Measurements from ENCODE around the gene NEU4.
"Not testable (repeated sequence)": the region's sequence is repeated elsewhere in the genome, so short reads cannot be mapped to it uniquely, and the experiment has no call there.

The NEU4 gene, protein sequence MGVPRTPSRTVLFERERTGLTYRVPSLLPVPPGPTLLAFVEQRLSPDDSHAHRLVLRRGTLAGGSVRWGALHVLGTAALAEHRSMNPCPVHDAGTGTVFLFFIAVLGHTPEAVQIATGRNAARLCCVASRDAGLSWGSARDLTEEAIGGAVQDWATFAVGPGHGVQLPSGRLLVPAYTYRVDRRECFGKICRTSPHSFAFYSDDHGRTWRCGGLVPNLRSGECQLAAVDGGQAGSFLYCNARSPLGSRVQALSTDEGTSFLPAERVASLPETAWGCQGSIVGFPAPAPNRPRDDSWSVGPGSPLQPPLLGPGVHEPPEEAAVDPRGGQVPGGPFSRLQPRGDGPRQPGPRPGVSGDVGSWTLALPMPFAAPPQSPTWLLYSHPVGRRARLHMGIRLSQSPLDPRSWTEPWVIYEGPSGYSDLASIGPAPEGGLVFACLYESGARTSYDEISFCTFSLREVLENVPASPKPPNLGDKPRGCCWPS

DNA sequence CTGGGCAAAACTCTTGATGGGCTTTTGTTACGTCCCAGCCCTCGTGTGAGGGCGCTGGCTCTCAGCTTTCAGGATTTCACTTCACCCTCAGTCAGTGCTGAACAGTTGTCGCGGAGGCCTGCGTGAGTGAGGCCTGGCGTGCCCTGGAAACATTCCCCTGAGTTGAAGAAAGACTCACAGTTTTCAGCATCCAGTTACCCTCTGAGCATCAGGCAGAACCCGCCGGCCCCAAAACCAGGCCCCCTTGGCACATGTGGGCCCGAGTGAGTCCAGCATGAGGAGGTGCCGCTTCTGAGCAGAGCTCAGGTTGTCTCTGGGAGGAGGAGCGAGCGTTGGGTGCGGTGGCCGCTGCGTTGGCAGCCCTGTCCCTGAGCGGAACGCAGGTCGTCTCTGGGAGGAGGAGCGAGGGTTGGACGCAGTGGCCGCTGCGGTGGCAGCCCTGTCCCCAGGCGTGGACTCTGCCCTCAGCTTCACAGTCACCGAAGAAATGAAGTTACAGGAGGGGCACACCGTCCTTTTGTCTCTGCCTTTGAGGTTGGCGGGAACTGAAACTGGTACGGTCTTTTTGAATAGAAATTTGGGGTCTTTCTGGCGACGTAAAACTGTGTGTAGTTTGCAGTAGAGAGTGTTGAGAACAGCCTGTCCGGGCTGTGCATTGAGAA is at the start of gene NEU4:
TSS of gene NEU4 (plus strand) at position 473 of the 662 bp plus-strand sequence. CDS start 5,292 bp downstream, outside the sequence.
- H3K4me1 ChIP-seq (ENCODE audit: control insufficient read depth in 2 of 2, insufficient read depth in 2 of 2, low read length in 2 of 2) = peaks cover 24 to 36% of the 10 kb centered on the region in 2 donors
- H3K36me3 ChIP-seq (ENCODE audit: control insufficient read depth in 2 of 2, insufficient read depth in 2 of 2, low read length in 2 of 2) = peaks cover 0 to 3% of the 10 kb centered on the region in 2 donors
- peak within 1 kb of the TSS; percentile 89 to 93 for H3K27ac ChIP-seq (ENCODE audit: low read depth in 2 of 2, low read length in 2 of 2)
- H3K4me3 ChIP-seq (ENCODE audit: low read length in 2 of 2) = peak within 1 kb of the TSS; percentile 74 to 87
- peak within 1 kb of the TSS; percentile 70 to 92 for H3K9ac ChIP-seq (ENCODE audit: low read depth in 1 of 2, low read length in 2 of 2)
- no peaks in the 10 kb centered on the region for H3K9me3 ChIP-seq (ENCODE audit: control insufficient read depth in 2 of 2, low read length in 2 of 2)
- H3K27me3 ChIP-seq (ENCODE audit: control insufficient read depth in 2 of 2, insufficient read depth in 2 of 2, low read length in 2 of 2) = peaks cover 3 to 5% of the 10 kb centered on the region in 2 donors

DNA sequence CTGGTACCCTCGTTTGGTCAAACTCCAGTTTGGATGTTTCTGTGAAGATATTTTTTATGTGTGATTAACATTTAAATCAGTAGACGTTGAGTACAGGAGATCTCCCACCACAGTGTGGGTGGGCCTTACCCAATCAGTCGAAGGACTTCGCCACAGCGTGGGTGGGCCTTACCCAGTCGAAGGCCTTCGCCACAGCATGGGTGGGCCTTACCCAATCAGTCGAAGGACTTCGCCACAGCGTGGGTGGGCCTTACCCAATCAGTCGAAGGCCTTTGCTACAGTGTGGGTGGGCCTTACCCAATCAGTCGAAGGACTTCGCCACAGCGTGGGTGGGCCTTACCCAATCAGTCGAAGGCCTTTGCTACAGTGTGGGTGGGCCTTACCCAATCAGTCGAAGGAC is 49.1 kb upstream of the NEU4 start:
- H3K4me1 ChIP-seq (ENCODE audit: control insufficient read depth in 2 of 2, insufficient read depth in 2 of 2, low read length in 2 of 2) = not testable (repeated sequence)
- peaks cover 29 to 33% of the 10 kb centered on the region in 2 donors for H3K36me3 ChIP-seq (ENCODE audit: control insufficient read depth in 2 of 2, insufficient read depth in 2 of 2, low read length in 2 of 2)

DNA sequence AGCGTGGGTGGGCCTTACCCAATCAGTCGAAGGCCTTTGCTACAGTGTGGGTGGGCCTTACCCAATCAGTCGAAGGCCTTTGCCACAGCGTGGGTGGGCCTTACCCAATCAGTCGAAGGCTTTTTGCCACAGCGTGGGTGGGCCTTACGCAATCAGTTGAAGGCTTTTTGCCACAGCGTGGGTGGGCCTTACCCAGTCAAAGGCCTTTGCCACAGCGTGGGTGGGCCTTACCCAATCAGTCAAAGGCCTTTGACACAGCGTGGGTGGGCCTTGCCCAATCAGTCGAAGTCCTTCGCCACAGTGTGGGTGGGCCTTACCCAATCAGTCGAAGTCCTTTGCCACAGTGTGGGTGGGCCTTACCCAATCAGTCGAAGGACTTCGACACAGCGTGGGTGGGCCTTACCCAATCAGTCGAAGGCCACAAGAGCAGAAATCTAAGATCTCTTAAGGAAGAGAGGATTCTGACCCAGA is 48.7 kb upstream of the NEU4 start:
- H3K9ac ChIP-seq (ENCODE audit: low read depth in 1 of 2, low read length in 2 of 2) = no peak overlapping the region
- H3K36me3 ChIP-seq (ENCODE audit: control insufficient read depth in 2 of 2, insufficient read depth in 2 of 2, low read length in 2 of 2) = peaks cover 26 to 31% of the 10 kb centered on the region in 2 donors
- H3K27ac ChIP-seq (ENCODE audit: low read depth in 2 of 2, low read length in 2 of 2) = no peak overlapping the region

More for the DNA sequence above, 49.1 kb upstream of the NEU4 start:
- H3K9ac ChIP-seq (ENCODE audit: low read depth in 1 of 2, low read length in 2 of 2); H3K27ac ChIP-seq (ENCODE audit: low read depth in 2 of 2, low read length in 2 of 2); H3K27me3 ChIP-seq (ENCODE audit: control insufficient read depth in 2 of 2, insufficient read depth in 2 of 2, low read length in 2 of 2); H3K9me3 ChIP-seq (ENCODE audit: control insufficient read depth in 2 of 2, low read length in 2 of 2); H3K4me3 ChIP-seq (ENCODE audit: low read length in 2 of 2): not testable (repeated sequence)

DNA sequence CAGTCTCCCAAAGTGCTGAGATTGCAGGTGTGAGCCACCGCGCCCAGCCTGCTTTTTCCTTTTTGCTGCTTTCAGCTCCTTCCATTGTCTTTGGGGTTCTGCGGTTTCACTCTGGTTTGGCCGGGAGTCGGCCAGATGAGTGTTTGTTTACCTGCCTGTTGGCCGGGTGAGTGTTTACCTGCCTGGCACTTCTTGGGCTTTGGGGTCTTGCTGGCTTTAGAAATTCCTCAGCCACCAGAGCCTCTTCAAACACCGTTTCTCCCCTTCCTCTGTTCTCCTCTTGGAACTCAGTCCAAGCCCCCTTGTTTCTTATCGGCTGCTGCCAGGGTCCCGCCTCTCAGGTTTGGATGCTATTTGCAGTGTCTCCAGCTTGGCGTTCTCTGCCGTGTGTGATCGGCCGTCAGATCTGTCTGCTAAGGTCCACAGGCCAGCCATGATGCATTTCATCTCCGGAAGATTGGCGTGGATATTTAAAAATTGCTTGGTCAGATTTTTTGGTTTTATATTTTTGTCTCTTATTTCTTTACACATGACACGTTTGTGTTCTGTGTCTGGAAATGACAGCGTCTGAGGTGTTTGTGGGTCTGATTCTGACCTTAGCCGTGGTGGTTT is 46.6 kb upstream of the NEU4 start:
- H3K9ac ChIP-seq (ENCODE audit: low read depth in 1 of 2, low read length in 2 of 2) = no peak overlapping the region
- no peaks in the 10 kb centered on the region for H3K4me1 ChIP-seq (ENCODE audit: control insufficient read depth in 2 of 2, insufficient read depth in 2 of 2, low read length in 2 of 2)
- H3K27me3 ChIP-seq (ENCODE audit: control insufficient read depth in 2 of 2, insufficient read depth in 2 of 2, low read length in 2 of 2) = no peaks in the 10 kb centered on the region
- H3K9me3 ChIP-seq (ENCODE audit: control insufficient read depth in 2 of 2, low read length in 2 of 2) = peaks cover 0 to 2% of the 10 kb centered on the region in 2 donors
- peak overlapping the region in 1 of 2 donors; percentile 24 for H3K27ac ChIP-seq (ENCODE audit: low read depth in 2 of 2, low read length in 2 of 2)
- no peak overlapping the region for H3K4me3 ChIP-seq (ENCODE audit: low read length in 2 of 2)
- peaks cover 14 to 23% of the 10 kb centered on the region in 2 donors for H3K36me3 ChIP-seq (ENCODE audit: control insufficient read depth in 2 of 2, insufficient read depth in 2 of 2, low read length in 2 of 2)

More for the DNA sequence above, 48.7 kb upstream of the NEU4 start:
- H3K27me3 ChIP-seq (ENCODE audit: control insufficient read depth in 2 of 2, insufficient read depth in 2 of 2, low read length in 2 of 2) = no peaks in the 10 kb centered on the region
- H3K9me3 ChIP-seq (ENCODE audit: control insufficient read depth in 2 of 2, low read length in 2 of 2) = peaks cover 0 to 2% of the 10 kb centered on the region in 2 donors
- no peak overlapping the region for H3K4me3 ChIP-seq (ENCODE audit: low read length in 2 of 2)
- H3K4me1 ChIP-seq (ENCODE audit: control insufficient read depth in 2 of 2, insufficient read depth in 2 of 2, low read length in 2 of 2) = no peaks in the 10 kb centered on the region

DNA sequence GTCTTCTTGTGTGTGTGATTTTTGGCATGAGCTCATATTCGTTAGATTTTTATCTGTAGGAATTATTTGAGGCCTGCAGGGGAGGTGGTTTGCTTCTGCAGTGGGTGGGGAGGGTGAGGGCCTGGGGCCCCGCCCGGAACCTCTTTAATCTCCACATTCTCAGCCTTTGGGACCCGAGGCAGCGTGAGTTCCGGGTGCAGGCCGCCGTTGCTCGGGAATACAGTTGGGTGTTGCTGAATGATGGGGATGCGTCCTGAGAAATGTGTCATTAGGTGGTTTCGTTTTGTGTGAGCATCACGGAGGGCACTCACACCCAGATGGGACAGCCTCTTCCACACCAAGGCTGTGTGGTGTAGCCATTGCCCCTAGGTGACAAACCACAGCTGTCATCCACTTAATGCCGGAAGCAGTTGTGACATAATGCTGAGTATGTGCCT is 46.0 kb upstream of the NEU4 start:
- peaks cover 14 to 23% of the 10 kb centered on the region in 2 donors for H3K36me3 ChIP-seq (ENCODE audit: control insufficient read depth in 2 of 2, insufficient read depth in 2 of 2, low read length in 2 of 2)
- H3K27me3 ChIP-seq (ENCODE audit: control insufficient read depth in 2 of 2, insufficient read depth in 2 of 2, low read length in 2 of 2) = no peaks in the 10 kb centered on the region
- H3K4me3 ChIP-seq (ENCODE audit: low read length in 2 of 2) = no peak overlapping the region
- H3K27ac ChIP-seq (ENCODE audit: low read depth in 2 of 2, low read length in 2 of 2) = peak overlapping the region in 1 of 2 donors; percentile 24
- peaks cover 0 to 2% of the 10 kb centered on the region in 2 donors for H3K9me3 ChIP-seq (ENCODE audit: control insufficient read depth in 2 of 2, low read length in 2 of 2)
- no peaks in the 10 kb centered on the region for H3K4me1 ChIP-seq (ENCODE audit: control insufficient read depth in 2 of 2, insufficient read depth in 2 of 2, low read length in 2 of 2)
- H3K9ac ChIP-seq (ENCODE audit: low read depth in 1 of 2, low read length in 2 of 2) = no peak overlapping the region

DNA sequence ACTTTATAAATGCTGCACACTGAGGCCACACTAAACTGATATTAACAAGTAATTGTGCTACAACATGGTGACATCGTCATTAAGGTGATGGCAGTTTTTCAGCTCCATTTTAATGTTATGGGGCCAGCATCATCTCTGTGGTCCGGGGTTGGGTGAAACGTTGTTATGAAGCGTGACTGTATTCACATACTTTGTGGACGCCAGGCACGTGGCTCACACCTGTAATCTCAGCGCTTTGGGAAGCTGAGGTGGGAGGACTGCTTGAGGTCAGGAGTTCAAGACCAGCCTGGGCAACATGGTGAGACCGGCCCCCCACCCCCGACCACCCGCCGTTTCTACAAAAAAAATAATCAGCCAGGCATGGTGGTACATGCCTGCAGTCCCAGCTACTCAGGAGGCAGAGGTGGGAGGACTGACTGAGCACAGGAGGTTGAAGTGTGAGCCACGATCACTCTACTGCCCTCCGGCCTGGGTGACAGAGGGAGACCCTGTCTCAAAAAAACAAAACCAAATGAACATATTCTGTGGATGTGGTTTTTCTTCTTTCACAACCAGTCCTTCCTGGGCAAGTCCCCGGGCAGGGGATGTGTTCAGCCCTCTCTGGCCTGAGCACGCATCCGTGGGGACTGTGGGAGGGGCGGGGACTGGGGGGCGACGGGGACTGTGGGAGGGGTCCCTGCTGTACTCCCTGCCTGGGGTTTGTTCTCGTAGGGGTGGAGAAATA is 45.3 kb upstream of the NEU4 start:
- peaks cover 0 to 2% of the 10 kb centered on the region in 2 donors for H3K9me3 ChIP-seq (ENCODE audit: control insufficient read depth in 2 of 2, low read length in 2 of 2)
- no peak overlapping the region for H3K4me3 ChIP-seq (ENCODE audit: low read length in 2 of 2)
- peaks cover 14 to 23% of the 10 kb centered on the region in 2 donors for H3K36me3 ChIP-seq (ENCODE audit: control insufficient read depth in 2 of 2, insufficient read depth in 2 of 2, low read length in 2 of 2)

DNA sequence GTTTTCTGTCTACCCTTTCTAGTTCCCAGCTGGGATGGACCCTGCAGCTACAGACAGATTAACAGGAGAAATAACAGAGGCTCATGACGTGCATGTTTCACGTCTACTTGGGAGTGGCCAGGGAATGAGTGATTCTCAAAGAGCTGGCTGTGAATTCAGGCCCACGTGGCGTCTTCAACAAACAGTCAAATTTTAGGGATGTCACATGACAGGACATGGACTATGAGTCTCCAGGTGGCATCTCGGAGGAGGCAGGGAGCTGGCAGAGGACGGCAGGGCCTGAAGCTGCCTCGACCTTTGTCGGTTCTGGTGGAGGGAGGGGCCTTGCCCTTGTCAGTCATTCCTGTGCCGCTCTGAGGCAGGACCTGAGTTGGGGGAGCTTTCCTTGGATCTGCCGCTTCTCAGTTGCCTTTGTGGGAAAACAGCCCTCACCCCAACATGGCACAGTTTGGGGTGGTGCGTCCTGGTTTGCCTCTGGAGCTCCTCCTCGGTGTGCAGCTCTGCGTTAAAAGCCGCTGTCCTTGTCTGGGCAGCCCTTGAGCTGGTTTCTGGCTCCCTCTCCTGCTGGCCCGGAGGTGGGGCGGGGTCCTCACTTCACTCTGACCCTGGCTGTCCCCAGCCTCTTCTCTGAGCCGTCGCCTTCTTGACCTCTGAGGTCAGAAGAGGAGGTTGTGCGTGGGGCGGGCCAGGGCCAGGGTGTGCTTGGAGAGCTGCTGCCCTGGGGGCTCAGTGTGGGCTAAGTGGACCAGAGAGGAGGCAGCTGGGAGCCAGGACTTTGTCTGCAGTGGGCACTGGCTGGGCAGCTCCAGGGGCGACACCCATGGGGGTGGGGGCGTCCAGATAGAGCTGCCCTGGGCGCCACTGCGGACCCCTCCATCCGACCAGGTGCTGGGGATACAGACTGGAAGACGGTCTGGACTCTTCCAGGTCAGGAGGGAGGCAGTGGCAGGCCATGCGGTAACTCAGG is 44.4 kb upstream of the NEU4 start:
- Histone ChIP-seq H3K9ac (ENCODE audit: low read depth in 1 of 2, low read length in 2 of 2) (no peak overlapping the region), H3K27ac (ENCODE audit: low read depth in 2 of 2, low read length in 2 of 2) (no peak overlapping the region), H3K4me3 (ENCODE audit: low read length in 2 of 2) (no peak overlapping the region), H3K36me3 (ENCODE audit: control insufficient read depth in 2 of 2, insufficient read depth in 2 of 2, low read length in 2 of 2) (peaks cover 9 to 17% of the 10 kb centered on the region in 2 donors), H3K4me1 (ENCODE audit: control insufficient read depth in 2 of 2, insufficient read depth in 2 of 2, low read length in 2 of 2) (no peaks in the 10 kb centered on the region), H3K9me3 (ENCODE audit: control insufficient read depth in 2 of 2, low read length in 2 of 2) (peaks cover 0 to 2% of the 10 kb centered on the region in 2 donors), H3K27me3 (ENCODE audit: control insufficient read depth in 2 of 2, insufficient read depth in 2 of 2, low read length in 2 of 2) (no peaks in the 10 kb centered on the region)

More for the DNA sequence above, 45.3 kb upstream of the NEU4 start:
- H3K9ac ChIP-seq (ENCODE audit: low read depth in 1 of 2, low read length in 2 of 2) = no peak overlapping the region
- no peaks in the 10 kb centered on the region for H3K4me1 ChIP-seq (ENCODE audit: control insufficient read depth in 2 of 2, insufficient read depth in 2 of 2, low read length in 2 of 2)
- no peak overlapping the region for H3K27ac ChIP-seq (ENCODE audit: low read depth in 2 of 2, low read length in 2 of 2)
- H3K27me3 ChIP-seq (ENCODE audit: control insufficient read depth in 2 of 2, insufficient read depth in 2 of 2, low read length in 2 of 2) = no peaks in the 10 kb centered on the region

DNA sequence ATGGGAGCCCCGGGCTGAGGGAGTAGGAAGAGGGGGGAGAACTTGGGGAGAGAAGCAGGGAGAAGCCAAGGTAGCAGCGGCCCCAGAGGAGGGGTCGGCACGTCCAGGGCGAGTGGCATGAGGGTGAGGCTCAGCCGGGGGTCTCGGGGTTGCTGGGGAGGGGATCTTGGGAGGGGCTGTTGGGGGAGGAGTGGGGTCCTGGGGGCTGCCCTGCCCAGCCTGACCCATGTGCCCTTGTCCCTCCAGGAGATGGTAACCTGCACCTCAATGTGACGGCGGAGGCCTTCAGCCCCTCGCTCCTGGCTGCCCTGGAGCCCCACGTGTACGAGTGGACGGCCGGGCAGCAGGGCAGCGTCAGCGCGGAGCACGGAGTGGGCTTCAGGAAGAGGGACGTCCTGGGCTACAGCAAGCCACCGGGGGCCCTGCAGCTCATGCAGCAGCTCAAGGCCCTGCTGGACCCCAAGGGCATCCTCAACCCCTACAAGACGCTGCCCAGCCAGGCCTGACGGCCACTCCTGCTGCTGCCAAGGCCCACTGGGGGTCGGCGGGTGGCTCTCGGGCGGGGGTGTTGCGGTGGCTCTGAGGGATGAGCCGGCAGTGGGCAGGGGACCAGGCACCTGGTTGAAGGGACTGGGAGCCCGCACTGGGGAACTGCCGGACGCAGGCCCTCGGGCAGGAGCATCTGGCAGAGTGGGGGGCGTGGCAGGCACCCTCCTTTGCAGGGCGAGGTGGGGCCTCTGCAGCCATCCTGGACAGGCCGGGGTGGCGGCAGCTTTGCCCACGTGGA is 41.3 kb upstream of the NEU4 start:
- no peaks in the 10 kb centered on the region for H3K27me3 ChIP-seq (ENCODE audit: control insufficient read depth in 2 of 2, insufficient read depth in 2 of 2, low read length in 2 of 2)
- no peaks in the 10 kb centered on the region for H3K4me1 ChIP-seq (ENCODE audit: control insufficient read depth in 2 of 2, insufficient read depth in 2 of 2, low read length in 2 of 2)
- H3K9ac ChIP-seq (ENCODE audit: low read depth in 1 of 2, low read length in 2 of 2) = no peak overlapping the region
- H3K4me3 ChIP-seq (ENCODE audit: low read length in 2 of 2) = no peak overlapping the region
- H3K9me3 ChIP-seq (ENCODE audit: control insufficient read depth in 2 of 2, low read length in 2 of 2) = no peaks in the 10 kb centered on the region
- no peak overlapping the region for H3K27ac ChIP-seq (ENCODE audit: low read depth in 2 of 2, low read length in 2 of 2)
- H3K36me3 ChIP-seq (ENCODE audit: control insufficient read depth in 2 of 2, insufficient read depth in 2 of 2, low read length in 2 of 2) = peaks cover 0 to 4% of the 10 kb centered on the region in 2 donors

Measured in mucosa of rectum (tissue), 2 donors.